HG03159 (cell line): ENCODE results near the gene CBLC.

Source experiments
- ATAC-seq: cut with Tn5 transposase; IDR thresholded peaks from one replicate; pipeline ENCODE4 v1.9.1; 2021; ENCODE audit warnings: mild to moderate bottlenecking, moderate library complexity; ENCODE audit not compliant: unreplicated experiment

Gene CBLC

GRCh38 chr19:44745887-44746600 lies 31.6 kb upstream of the CBLC start:
- no peak for ATAC-seq

GRCh38 chr19:44746616-44746945 lies 31.1 kb upstream of the CBLC start:
- ATAC-seq, result no peak

- peak; percentile 35 for ATAC-seq
These were observed 30.5 kb upstream of the CBLC start for GRCh38 chr19:44746946-44747738.

- peak; percentile 12 for ATAC-seq
These were observed 29.8 kb upstream of the CBLC start for GRCh38 chr19:44747739-44748425.

GRCh38 chr19:44748426-44749254 lies 29.1 kb upstream of the CBLC start, which contains the start of gene BCL3:
TSS of gene BCL3 (plus strand) at chr19:44748708. CDS start at chr19:44748791, 83 bp downstream.
- ATAC-seq, result peak; percentile 33

- no peak for ATAC-seq
These were observed 28.4 kb upstream of the CBLC start for GRCh38 chr19:44749292-44749691.

- no peak for ATAC-seq
These were observed 27.7 kb upstream of the CBLC start for GRCh38 chr19:44749994-44750393.

GRCh38 chr19:44752123-44752815 lies 25.4 kb upstream of the CBLC start:
- no peak for ATAC-seq

- ATAC-seq, result peak; percentile 77
These were observed 24.7 kb upstream of the CBLC start for GRCh38 chr19:44752816-44753625.

GRCh38 chr19:44753626-44753931 lies 24.1 kb upstream of the CBLC start:
- ATAC-seq, result no peak

GRCh38 chr19:44753932-44754749 lies 23.5 kb upstream of the CBLC start:
- no peak for ATAC-seq

- no peak for ATAC-seq
These were observed 23.0 kb upstream of the CBLC start for GRCh38 chr19:44754750-44755080.

GRCh38 chr19:44755219-44755618 lies 22.5 kb upstream of the CBLC start:
- ATAC-seq, result no peak

GRCh38 chr19:44756089-44756562 lies 21.6 kb upstream of the CBLC start:
- no peak for ATAC-seq

GRCh38 chr19:44757057-44757734 lies 20.5 kb upstream of the CBLC start:
- no peak for ATAC-seq

- no peak for ATAC-seq
These were observed 19.8 kb upstream of the CBLC start for GRCh38 chr19:44757735-44758505.

- no peak for ATAC-seq
These were observed 19.1 kb upstream of the CBLC start for GRCh38 chr19:44758596-44758995.
